ENCODE data around the gene USP1. TPM values are rescaled to one million over a fixed set of nuclear protein-coding genes. Genes with fewer than 3 reads are reported as not detected.

USP1 gene
- total RNA-seq, 4 donors from 2014 or later: 11.8 to 23.4 (median 17.3) TPM

DNA sequence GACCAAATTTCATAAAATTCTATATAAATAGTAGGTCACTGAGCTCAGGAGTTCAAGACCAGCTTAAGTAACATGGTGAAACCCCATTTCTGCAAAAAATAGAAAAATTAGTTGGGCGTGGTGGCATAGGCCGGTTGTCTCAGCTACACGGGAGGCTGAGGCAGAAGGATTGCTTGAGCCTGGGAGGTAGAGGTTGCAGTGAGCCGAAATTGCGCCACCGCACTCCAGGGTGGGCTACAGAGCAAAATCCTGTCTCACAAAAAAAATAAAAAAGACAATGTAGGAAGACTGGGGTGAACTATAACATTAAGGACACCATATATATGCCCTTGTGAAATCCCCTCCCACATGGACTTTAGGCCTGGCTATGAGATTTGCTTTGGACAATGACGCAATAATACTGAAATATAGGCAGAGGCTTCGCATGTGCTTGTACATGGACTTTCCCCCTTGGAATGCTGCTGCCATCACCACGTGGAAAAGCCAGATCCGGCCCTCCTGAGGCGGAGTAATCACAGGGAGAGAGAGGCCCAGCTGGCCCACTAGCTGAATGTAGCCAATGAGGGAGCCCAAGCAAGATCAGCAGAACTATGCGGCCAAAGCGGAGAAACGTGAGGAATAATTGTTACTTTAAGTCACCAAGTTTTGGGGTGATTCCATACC is 13.1 kb upstream of the USP1 start:
- H3K27ac ChIP-seq: no peak overlapping the region
- no peak for TF ChIP-seq POLR2A (IDR thresholded peaks at IDR 0.05)
- TF ChIP-seq, protein P1, sequence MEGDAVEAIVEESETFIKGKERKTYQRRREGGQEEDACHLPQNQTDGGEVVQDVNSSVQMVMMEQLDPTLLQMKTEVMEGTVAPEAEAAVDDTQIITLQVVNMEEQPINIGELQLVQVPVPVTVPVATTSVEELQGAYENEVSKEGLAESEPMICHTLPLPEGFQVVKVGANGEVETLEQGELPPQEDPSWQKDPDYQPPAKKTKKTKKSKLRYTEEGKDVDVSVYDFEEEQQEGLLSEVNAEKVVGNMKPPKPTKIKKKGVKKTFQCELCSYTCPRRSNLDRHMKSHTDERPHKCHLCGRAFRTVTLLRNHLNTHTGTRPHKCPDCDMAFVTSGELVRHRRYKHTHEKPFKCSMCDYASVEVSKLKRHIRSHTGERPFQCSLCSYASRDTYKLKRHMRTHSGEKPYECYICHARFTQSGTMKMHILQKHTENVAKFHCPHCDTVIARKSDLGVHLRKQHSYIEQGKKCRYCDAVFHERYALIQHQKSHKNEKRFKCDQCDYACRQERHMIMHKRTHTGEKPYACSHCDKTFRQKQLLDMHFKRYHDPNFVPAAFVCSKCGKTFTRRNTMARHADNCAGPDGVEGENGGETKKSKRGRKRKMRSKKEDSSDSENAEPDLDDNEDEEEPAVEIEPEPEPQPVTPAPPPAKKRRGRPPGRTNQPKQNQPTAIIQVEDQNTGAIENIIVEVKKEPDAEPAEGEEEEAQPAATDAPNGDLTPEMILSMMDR (IDR thresholded peaks at IDR 0.05 in 4 of 5, conservative IDR thresholded peaks at IDR 0.05 in 1 of 5): no peak
- intact Hi-C loops (cut with DNase I; ENCODE audit: low total_unique reads) (no loop called here), in situ Hi-C loops (cut with MboI; ENCODE audit: low sequenced_read_pairs in 4 of 4) (no loop called here)
- no peak for DNase-seq
- H3K4me1 ChIP-seq: no peaks in the 10 kb centered on the region
- no peaks in the 10 kb centered on the region for H3K27me3 ChIP-seq
- no peak overlapping the region for H3K4me3 ChIP-seq
- H3K9me3 ChIP-seq: no peaks in the 10 kb centered on the region
- ATAC-seq: no peak
- H3K36me3 ChIP-seq: no peaks in the 10 kb centered on the region

DNA sequence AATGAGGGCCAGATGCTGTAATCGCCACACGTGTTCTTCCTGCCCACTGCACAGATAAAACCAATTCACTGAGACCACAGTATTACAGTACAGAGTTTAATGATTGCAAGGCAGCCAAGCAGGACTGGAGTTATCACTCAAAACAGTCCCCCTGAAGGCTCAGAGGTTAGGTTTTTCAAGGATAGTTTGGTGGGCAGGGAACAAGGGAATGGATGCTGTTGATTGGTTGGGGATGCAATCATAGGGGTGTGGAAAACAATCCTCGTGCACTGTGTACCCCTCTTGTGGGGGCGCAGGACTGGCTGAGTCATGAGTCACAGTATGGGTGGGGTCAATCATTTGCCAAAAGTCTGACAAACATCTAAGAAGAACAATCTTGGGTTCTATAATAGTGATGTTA is 12.4 kb upstream of the USP1 start:
- Histone ChIP-seq H3K4me3 (no peak overlapping the region), H3K27me3 (no peaks in the 10 kb centered on the region), H3K9me3 (no peaks in the 10 kb centered on the region), H3K4me1 (no peaks in the 10 kb centered on the region), H3K27ac (no peak overlapping the region), H3K36me3 (no peaks in the 10 kb centered on the region)
- no peak for DNase-seq
- TF ChIP-seq, protein P1 (IDR thresholded peaks at IDR 0.05 in 4 of 5, conservative IDR thresholded peaks at IDR 0.05 in 1 of 5): no peak
- no peak for TF ChIP-seq POLR2A (IDR thresholded peaks at IDR 0.05)
- in situ Hi-C loops (cut with MboI; ENCODE audit: low sequenced_read_pairs in 4 of 4): no loop called here
- intact Hi-C loops (cut with DNase I; ENCODE audit: low total_unique reads): no loop called here
- ATAC-seq: no peak

DNA sequence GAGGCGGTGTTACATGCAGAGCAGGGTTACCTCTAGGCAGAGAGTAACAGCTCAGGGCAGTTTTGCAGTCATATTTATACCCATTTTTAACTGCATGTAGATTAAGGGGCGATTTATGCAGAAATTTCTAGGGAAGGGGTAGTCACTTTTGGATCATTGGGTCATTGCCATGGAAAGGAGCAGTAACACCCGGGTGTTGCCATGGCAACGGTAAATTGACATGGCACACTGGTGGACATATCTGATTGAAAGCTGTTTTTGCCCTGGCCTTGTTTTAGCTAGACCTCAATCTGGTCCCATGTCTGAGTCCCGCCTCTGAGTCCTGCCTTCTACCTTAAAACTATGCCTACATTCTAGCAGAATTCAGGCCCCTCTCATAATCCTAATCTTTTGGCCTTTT is 11.8 kb upstream of the USP1 start:
- in situ Hi-C loops (cut with MboI; ENCODE audit: low sequenced_read_pairs in 4 of 4): no loop called here
- no peak for ATAC-seq

DNA sequence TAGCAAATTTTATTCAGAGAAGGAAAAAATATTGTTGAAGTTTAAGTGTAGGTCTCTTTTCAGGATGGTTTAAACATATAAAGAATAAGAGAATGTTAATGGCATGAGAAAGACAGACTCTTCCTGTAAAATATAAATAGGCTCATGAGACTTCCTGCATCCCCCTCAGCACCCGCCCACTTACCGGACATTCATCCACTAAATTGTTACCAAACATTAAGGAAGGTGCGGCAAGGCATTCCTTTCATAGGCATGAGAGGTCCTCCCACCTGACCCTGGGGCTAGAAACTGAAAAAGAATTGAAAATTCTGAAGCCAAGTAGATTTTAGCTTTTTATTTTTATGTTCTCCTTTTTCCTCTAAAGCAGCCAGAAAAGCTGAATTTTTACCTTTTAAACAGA is 10.6 kb upstream of the USP1 start:
- intact Hi-C loops (cut with DNase I; ENCODE audit: low total_unique reads) (no loop called here), in situ Hi-C loops (cut with MboI; ENCODE audit: low sequenced_read_pairs in 4 of 4) (no loop called here)
- TF ChIP-seq POLR2A (IDR thresholded peaks at IDR 0.05): no peak
- TF ChIP-seq, protein P1 (IDR thresholded peaks at IDR 0.05 in 4 of 5, conservative IDR thresholded peaks at IDR 0.05 in 1 of 5): no peak
- H3K9me3 ChIP-seq: no peaks in the 10 kb centered on the region
- no peaks in the 10 kb centered on the region for H3K4me1 ChIP-seq
- no peak for ATAC-seq
- DNase-seq: no peak
- no peak overlapping the region for H3K4me3 ChIP-seq
- H3K36me3 ChIP-seq: no peaks in the 10 kb centered on the region
- no peak overlapping the region for H3K27ac ChIP-seq
- H3K27me3 ChIP-seq: no peaks in the 10 kb centered on the region

More for the DNA sequence above, 11.8 kb upstream of the USP1 start:
- H3K36me3 ChIP-seq: no peaks in the 10 kb centered on the region
- intact Hi-C loops (cut with DNase I; ENCODE audit: low total_unique reads): no loop called here
- no peak overlapping the region for H3K4me3 ChIP-seq
- no peak overlapping the region for H3K27ac ChIP-seq
- H3K9me3 ChIP-seq: no peaks in the 10 kb centered on the region
- TF ChIP-seq, protein P1 (IDR thresholded peaks at IDR 0.05 in 4 of 5, conservative IDR thresholded peaks at IDR 0.05 in 1 of 5): no peak
- no peak for TF ChIP-seq POLR2A (IDR thresholded peaks at IDR 0.05)
- DNase-seq: no peak
- H3K4me1 ChIP-seq: no peaks in the 10 kb centered on the region
- no peaks in the 10 kb centered on the region for H3K27me3 ChIP-seq

DNA sequence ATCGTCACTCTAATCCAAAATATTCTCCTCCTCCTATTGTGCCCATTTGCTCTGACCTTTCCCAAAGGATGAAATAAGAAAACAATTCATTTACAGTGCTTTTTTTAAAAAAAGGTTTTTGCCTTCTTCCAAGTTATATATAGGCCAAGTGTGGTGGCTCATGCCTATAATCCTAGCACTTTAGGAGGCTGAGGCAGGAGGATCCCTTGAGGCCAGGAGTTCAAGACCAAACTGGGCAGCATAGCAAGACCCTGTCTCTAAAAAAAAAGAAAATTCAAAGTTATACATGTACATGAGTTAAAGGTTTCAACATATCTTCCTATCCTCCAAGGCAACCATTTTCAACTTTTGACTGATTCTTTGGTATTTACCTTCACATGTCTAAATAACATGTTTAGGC is 10.1 kb upstream of the USP1 start:
- intact Hi-C loops (cut with DNase I; ENCODE audit: low total_unique reads): no loop called here
- no peak for DNase-seq
- H3K4me1 ChIP-seq: no peaks in the 10 kb centered on the region
- no peak overlapping the region for H3K4me3 ChIP-seq
- H3K27me3 ChIP-seq: no peaks in the 10 kb centered on the region
- H3K27ac ChIP-seq: no peak overlapping the region
- no peaks in the 10 kb centered on the region for H3K36me3 ChIP-seq
- TF ChIP-seq, protein P1 (IDR thresholded peaks at IDR 0.05 in 4 of 5, conservative IDR thresholded peaks at IDR 0.05 in 1 of 5): no peak
- no peak for TF ChIP-seq POLR2A (IDR thresholded peaks at IDR 0.05)
- no peak for ATAC-seq
- H3K9me3 ChIP-seq: no peaks in the 10 kb centered on the region
- in situ Hi-C loops (cut with MboI; ENCODE audit: low sequenced_read_pairs in 4 of 4): no loop called here

Measured in gastrocnemius medialis (tissue), 4 donors.